Tongue (tissue), 2 donors: ENCODE data around the gene PHLPP1. TPM values are rescaled to one million over a fixed set of nuclear protein-coding genes. Genes with fewer than 3 reads are reported as not detected.
"Not testable (repeated sequence)": the region's sequence is repeated elsewhere in the genome, so short reads cannot be mapped to it uniquely, and the experiment has no call there.

Experiments used
- DNase-seq: peaks from one replicate; pipeline ENCODE4 v3.0.0-alpha.2; 2015
- total RNA-seq: library from RNA; depleted of rRNA; stranded (reverse); fragments of >200 nt; gene quantifications from one replicate; pipeline ENCODE4 v1.2.3, GENCODE V29; 2014

The PHLPP1 gene
- total RNA-seq, 1 donor from 2014 or later = 8.8 TPM

DNA sequence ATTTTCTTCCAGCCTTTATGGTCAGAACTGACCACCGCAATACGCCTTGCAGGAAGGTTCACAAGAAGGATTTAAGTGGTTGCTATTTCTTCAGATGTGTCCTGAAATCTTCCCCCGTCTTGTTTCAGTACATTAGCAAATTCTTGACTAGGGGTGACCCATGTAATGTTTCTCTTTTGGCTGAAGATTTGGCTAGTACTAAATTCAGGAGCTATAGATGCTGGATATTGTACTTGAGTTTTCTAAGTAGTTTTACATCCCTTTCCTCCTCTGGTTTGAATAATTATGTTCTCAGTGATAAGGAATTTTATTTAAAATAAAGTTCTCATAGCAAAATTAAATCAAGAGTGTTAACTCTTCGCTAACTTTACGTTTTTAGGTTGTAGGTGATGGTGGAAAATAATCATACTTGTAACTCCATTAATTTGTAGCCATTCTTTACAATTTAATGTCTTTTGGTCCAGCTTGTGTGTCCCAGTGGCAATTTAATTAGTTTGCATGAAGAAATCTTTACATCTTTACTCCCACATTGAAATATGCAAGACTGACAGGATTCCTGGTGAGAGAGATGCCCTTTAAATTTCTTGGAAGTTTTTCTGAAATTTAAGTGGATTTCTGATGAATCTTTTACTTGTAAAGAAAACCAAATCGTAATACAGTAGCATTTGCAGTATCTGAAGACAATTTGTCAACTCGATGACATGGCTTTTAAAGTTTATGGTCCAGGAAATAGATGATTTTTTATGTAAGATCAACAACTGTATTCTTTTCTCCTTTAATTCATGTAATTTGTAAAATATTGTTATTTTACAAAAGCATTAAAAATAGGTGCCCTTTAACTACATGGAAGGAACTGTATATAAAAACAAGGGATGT lies 2.8 kb downstream of the PHLPP1 start:
- DNase-seq = no peak

DNA sequence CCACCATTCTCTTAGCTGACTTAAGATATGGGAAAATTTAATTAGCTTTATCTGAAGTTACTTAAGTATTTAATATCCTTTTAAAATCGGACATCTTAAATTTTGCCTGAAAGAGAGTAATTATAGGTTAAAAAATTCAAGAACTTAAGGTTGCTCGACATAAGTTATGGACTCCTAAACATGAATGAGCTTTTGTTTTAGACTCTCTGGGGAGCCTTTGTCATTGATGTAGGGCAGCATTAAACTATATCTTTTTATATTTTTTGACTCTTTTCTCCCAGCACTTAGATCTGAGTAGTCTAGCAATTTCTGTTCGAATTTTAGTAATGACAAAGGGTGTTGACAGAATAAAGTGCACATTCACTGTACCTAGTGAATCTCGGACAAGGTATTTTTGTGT lies 4.7 kb downstream of the PHLPP1 start:
- DNase-seq = no peak

DNA sequence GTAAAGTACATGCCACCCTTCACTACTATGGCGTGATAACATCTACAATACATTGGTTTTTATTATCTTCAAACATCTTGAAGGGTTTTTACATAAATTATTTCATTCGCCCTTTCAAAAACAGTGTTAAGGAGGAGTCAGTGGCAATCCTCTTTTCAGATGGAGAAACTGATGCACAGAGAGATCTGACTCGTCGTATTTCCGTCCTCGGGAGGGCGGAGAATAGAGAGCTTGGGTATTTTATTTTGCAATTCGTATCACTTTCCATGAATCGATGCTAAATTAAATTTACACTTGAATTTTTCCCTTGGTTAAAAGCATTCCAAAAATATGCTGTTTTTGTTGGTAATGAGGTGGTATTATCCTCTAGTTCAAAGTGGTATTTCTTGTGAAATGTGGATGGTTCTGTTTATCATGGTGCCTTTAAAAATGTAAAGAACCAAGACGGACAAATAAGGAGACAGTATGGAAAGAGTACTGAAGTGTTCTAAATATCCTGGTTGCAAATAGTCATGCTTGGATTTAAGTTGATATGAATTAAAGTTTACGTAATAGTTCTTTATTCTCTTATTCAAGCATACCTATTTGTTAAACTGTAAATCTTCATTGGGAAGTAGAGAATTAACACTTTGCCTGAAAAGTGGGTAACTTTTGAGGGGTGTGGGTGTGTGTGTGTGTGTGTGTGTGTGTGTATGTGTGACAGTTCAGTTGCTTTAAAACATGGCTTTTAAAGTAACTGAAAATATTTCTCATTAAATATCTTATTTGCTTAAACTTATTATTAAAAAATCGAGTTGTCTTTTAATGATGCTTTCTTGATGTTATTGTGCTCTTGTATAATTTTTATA lies 5.6 kb downstream of the PHLPP1 start:
- DNase-seq = no peak

DNA sequence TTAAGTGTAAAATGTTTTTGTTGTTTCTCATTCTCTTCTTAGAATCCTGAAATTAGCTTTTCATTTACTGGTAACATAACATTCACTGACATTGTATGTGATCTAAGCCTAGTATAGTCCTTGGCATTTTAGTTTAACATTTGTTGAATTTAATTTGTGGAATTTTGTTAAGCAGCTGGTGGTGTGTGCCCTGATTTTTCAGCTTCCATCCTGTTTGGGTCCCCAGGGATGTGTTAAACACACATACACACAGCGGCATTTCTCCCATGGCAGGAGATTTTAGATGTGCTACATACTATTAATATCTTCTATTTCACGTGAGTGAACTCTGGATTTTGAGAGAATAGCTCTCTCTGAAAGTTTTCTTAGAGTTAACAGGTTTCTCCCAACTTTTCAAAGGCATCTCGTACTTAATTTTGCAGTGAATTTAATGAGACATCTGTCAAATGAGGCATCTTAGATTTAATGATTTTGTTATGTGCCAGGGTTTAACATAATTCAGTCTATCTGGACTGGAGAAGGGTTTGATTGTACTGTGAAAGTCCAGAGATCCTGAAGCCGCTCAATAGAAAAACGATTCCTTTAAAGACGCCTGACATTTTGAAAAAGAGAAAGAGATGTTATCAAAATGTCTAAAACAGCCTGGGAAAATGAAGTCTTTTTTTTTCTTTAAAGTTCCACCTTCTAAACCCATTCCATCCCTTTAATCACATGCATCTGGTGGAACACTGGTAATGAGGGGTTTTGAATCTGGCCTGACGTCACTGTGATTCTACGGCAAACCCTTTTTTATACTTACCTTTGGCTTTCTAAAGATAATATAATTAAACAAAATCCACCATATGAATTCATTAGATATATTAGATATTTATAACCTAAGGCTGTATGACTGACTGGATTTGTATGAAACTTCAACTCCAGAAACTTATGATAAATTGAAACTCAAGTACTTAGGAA lies 6.8 kb downstream of the PHLPP1 start:
- DNase-seq = peak; percentile 49

DNA sequence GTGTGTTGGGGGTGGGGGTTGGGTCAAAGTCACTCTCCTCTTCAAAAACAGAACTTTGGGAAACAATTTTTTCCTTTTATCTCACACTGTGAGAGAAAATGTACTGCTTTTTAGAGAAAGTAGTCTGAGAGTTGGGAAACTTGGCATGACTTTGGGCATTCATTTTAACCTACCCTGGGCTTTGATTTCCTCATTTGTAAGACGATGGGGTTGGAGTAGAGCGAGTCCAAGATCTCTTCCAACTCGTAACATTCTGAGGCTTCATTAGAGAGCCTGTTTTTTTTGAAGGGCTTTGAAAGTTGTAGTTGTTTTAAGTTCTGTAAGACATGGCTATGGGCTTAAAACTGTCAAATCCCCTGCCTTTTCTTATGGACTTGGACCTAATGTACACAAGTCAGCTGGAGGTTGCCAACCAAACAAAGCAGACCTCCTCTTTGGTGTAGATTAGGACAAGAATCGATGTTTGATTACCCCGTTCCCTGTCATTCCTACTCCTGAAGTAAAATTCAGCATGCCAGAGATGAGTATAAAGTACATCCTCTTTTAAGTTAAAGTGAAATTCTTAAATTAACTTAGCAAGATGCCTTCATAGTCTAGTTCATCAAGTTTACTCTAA lies 8.4 kb downstream of the PHLPP1 start:
- DNase-seq = no peak

DNA sequence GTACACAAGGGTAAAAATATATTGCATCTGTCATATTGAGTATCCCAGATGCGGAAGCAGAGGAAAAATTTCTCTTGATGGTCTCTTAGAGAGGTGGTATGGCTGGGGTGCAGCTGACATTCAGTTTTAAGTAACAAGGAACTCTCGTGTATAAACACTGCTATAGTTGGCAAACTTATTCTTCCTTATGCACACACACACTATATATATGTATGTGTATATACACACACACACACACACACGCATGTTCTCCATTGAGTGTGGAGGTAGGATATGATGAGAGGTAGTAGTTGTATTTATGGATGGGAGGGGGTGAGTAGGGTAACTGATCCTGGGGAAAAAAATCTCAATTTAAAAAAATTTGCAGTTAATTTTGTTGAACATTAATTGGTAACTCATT lies 10.6 kb downstream of the PHLPP1 start:
- DNase-seq = no peak

DNA sequence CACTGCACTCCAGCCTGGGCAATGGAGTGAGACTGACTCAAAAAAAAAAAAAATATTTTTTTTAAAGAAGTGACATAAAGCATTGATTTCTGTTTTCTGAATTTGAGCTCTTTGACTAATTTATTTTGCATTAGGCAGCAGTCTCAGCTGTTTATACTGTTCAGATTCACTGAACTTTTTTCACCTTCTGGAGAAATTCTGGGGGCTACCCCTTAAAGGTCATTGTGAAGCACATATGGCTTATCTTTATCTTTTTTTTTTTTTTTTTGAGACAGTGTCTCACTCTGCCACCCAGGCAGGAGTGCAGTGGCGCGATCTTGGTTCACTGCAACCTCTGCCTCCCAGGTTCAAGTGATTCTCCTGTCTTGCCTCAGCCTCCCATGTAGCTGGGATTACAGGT lies 12.9 kb downstream of the PHLPP1 start:
- no peak for DNase-seq

DNA sequence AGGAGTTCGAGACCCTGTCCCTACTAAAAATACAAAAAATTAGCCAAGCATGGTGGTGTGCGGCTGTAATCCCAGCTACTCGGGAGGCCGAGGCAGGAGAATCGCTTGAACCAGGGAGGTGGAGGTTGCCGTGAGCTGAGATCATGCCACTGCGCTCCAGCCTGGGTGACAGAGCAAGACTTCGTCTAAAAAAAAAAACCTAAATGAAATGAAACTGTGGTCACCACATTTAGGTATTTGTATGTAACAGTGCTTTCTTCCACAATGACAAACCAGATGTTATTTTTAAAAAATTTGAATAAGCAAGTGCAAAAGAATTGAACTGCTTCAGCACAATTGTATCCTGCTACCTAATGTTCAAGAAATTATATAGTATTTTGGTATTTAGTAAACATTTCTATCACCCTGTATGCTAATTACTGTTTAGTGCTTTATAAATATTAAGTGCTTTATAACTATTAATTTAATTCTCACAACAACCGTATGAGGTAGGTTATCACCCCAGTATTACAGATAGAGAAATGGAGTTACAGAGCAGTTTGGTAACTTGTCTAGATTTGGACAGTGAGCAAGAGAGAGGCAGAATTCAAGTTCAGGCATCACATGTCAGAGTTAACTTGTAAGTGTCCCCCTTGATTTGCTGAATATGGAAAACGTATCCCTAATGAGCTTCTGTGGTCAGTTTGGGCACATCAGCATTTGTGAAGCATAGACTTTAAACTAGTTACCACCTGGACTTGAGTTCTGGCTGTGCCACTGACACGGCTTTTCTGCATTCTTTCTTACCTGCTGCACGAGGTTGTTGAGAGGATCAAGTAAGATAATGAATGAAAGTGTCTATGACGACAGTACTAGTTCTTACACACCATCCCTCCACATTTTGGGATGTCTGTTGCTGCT lies 14.4 kb downstream of the PHLPP1 start:
- DNase-seq = no peak

DNA sequence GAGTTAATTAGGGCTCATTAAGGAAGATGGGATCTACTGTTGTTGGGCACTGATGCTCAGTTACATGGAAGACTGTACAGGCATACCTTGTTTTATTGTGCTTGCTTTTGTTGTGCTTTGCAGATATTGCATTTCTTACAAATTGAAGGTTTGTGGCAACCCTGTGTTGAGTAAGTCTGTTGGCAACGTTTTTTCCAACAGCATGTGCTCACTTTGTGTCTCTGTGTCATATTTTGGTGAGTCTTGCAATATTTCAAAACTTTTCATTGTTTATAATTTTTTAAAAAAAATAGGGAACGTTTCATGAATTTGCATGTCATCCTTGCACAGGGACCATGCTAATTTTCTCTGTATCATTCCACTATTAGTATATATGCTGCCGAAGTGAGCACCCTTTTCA lies 15.6 kb downstream of the PHLPP1 start:
- no peak for DNase-seq

DNA sequence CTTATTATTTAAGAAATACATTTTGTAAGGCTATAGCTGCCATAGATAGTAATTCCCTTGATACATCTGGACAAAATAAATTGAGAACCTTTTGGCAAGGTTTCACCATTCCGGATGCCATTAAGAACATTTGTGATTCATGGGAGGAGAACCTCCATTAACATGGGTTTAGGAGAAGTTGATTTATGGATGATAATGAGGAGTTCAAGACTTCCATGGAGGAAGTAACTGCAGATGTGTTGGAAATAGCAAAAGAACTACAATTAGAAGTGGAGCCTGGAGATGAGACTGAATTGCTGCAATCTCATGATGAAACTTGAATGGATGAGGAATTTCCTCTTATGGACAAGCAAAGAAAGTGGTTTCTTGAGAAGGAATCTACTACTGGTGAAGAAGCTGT lies 17.3 kb downstream of the PHLPP1 start:
- DNase-seq = no peak

DNA sequence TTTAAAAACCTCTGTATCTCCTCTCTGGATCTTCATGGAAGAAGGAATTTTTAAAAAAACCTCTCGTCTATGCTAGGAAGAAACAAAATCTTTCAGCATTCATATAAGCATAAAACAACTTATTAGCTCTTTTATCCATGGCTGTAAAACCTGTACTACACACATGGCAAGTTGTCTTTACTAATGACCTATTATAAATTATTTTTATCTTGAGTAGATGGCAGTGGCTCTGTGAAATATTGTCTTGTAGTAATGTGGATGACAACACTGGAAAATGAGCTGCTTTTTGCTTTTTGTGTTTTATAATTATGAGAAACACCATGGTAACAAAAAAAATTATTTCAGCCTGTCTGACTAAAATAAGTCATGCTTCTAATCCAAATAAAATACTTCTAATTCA lies 18.9 kb downstream of the PHLPP1 start:
- no peak for DNase-seq

DNA sequence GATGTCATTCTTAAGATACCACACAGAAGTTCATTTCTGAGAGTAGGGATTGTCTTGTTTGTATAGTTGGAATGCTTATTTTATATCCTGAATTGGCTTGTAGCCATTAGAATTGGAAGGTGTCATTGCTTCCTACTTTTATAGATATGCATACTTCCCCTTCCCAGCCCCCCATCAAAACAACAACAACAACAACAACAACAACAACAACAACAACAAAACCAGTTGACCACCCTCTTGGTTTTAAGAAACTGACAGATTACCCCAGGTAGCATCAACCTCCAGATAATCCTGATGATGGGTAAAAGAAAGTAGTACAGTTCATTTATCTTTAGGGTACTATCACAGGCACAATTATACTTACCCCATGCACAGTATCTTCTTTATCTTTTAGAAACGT lies 20.0 kb downstream of the PHLPP1 start:
- DNase-seq = no peak

DNA sequence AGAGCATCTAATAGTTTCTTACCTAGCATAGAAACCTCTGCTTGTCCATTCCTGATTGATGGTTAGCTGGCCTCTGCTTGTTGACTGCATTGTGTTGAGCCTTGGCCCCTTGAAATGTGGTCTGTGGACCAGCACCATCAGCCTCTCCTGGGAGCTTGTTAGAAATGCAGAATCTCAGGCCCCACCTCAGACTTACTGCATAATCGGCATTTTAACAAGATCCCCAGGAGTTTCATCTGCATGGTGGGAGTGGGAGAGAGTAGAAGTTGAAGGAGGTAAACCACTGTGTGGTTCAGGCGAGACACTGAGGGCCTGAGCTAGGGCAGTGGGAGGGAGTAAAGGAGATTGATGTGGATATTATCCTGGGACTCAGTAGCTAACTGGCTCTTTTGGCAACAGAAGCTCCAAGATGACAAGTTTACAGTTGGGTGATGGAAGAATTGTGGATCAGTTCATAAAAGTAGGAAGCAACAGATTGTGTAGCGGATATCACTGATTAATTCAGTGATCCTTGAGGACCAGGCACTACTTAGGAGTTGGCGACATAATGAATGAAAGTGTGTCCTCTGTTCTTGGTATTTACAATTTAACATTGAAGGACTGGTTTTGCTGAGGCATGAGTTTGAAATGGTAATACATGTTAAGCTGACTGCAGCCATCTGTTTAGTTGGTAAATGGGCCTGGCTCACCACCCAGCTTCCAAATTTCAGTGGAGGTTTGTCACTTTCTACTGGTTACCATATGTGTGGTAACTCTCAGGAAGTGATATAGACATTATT lies 20.9 kb downstream of the PHLPP1 start:
- no peak for DNase-seq

DNA sequence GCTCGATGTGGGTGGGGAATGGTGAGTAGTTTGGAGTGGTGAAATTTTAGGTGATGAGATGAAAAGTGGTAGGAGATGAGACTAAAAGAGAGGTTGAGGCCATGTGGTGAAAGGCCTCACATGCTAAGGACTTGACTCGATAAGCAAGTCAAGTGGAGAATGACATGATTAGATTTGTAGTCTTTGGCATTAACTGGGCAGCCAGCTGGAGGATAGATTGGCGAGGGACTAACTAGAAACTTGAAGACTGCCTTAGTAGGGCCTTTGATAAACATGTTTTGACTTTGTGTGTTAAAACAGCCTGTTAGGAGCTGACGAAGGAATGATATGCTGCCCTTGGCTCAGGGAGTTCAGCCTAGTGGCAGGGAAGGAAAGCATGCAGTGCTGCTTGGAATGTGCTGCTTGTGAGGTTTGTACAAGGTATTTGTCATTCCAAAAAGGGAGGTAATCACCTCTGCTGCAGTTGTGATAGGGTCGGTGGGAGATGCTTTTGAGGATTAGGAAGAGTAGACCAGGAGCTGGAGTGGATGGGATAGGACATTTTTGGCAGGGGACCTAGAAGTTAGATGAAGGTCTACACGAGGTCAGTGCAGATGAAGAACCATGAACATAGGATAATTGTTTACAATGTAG lies 22.0 kb downstream of the PHLPP1 start:
- no peak for DNase-seq

DNA sequence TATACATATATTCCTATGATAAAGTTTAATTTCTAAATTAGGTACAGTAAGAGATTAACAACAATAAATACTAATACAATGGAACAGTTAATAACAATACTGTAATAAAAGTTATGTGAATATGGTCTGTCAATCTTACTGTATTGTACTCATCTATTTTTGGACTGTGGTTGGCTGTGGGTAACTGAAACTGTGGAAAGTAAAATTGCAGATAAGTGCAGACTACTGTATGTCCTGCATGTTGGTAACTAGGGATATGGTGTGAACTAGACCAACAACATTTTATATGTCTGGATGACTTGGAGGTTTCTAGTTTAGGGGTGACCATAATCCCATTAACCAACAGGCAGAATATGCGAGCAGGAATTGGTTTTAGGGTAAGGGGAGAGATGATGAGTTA lies 23.3 kb downstream of the PHLPP1 start:
- no peak for DNase-seq

DNA sequence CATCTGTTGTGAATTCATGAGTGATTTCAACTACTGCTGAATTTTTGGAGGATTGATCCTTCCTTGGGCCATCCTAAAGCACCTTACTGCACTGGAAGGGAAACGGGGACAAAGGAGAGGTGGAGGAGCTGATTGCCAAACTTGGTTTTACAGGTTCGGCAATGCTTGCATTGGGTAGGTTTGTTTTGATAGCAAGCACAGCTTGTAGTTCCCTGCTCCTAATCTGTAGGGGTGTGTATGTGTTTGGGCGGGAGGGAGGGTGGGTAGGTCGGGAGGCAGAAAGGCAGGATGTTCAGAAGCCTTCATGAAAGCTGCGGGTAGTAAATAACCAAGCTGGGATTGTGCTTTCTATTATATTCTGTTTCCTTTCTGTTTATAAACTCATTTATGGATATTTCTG lies 24.6 kb downstream of the PHLPP1 start:
- no peak for DNase-seq

DNA sequence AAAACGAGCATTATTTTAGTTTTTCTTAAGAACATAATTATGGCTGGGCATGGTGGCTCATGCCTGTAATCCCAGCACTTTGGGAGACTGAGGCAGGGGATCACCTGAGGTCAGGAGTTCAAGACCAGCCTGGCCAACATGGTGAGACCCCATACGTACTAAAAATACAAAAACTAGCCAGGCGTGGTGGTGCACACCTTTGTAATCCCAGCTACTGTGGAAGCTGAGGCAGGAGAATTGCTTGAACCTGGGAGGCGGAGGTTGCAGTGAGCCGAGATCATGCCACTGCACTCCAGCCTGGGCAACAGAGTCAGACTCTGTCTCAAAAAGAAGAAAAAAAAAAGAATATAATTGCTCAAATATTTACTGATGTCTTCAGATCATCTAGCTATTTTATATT lies 25.3 kb downstream of the PHLPP1 start:
- DNase-seq = not testable (repeated sequence)

DNA sequence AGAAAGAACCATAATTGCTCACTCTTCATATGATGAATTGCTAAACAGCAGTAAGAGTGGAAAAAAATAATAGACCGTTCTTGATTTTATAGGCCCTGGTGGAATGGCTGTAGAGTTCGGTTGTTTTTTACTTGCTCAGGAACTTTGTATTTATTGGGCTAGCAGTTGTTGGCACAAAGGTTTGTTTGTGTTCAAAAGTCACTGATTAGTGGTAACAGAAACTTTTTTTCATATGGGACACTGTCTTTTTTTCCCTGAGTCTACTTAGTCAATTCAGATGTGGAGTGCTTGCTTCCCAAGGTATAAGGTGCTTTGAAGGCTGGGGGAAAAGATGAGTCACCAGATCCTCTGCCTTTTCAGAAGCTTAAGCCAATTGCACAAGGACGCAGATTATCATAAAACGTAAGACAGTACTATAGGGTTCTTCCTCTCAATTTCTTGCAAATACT lies 25.8 kb downstream of the PHLPP1 start:
- DNase-seq = no peak

DNA sequence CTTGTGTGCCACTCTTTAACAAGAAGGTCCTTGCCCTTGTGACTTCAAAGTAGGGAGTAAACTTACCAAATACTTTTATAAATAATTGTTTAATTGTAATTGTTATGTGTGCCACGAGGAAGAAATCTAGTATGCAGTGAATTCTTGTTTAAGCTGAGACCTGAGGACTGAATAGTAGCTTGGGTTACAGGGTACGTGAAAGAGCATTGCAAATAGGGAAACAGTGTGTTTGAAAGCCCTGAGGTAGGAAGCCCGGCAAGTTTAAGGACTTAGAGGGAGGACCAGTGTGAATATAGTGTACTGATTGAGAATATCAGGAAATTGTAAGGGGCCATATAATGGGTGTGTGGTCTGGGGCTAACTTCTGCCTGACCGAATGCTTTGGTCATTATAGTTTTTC lies 26.2 kb downstream of the PHLPP1 start:
- no peak for DNase-seq
